Midbrain (tissue), 1 donor: Measurements from ENCODE around the gene FLNB.

Source experiments
- DNase-seq: peaks from one replicate; lab custom pipeline; 2025; lab: John Stamatoyannopoulos, UW

FLNB gene

GRCh38 chr3:58106061-58106460, 97.8 kb downstream of the FLNB start:
- DNase-seq: no peak

GRCh38 chr3:58106640-58107039, 98.4 kb downstream of the FLNB start:
- DNase-seq: no peak

- DNase-seq: no peak
These were observed 99.4 kb downstream of the FLNB start for GRCh38 chr3:58107597-58107996.

GRCh38 chr3:58109752-58110151, 101.5 kb downstream of the FLNB start:
- DNase-seq: no peak

- DNase-seq: no peak
These were observed 103.4 kb downstream of the FLNB start for GRCh38 chr3:58111513-58112184.

GRCh38 chr3:58112185-58112535, 103.9 kb downstream of the FLNB start:
- no peak for DNase-seq

- no peak for DNase-seq
These were observed 107.0 kb downstream of the FLNB start for GRCh38 chr3:58115175-58115574.

- no peak for DNase-seq
These were observed 108.1 kb downstream of the FLNB start for GRCh38 chr3:58116161-58116955.

- no peak for DNase-seq
These were observed 108.8 kb downstream of the FLNB start for GRCh38 chr3:58116985-58117384.

- DNase-seq: no peak
These were observed 109.4 kb downstream of the FLNB start for GRCh38 chr3:58117561-58118181.

- DNase-seq: no peak
These were observed 111.0 kb downstream of the FLNB start for GRCh38 chr3:58119186-58119585.

- no peak for DNase-seq
These were observed 112.0 kb downstream of the FLNB start for GRCh38 chr3:58120075-58120812.

GRCh38 chr3:58121183-58121582, 113.0 kb downstream of the FLNB start:
- no peak for DNase-seq

GRCh38 chr3:58122936-58123700, 114.9 kb downstream of the FLNB start:
- no peak for DNase-seq

- DNase-seq: no peak
These were observed 116.2 kb downstream of the FLNB start for GRCh38 chr3:58124387-58124786.

- DNase-seq: no peak
These were observed 121.0 kb downstream of the FLNB start for GRCh38 chr3:58129041-58129770.

GRCh38 chr3:58130591-58130990, 122.4 kb downstream of the FLNB start:
- no peak for DNase-seq

GRCh38 chr3:58131101-58131825, 123.0 kb downstream of the FLNB start:
- DNase-seq: no peak

GRCh38 chr3:58132850-58133249, 124.6 kb downstream of the FLNB start:
- DNase-seq: no peak

- no peak for DNase-seq
These were observed 126.2 kb downstream of the FLNB start for GRCh38 chr3:58134468-58134867.
